ENCODE data around the gene PRDM16. TPM values are rescaled to one million over a fixed set of nuclear protein-coding genes. Genes with fewer than 3 reads are reported as not detected.

The PRDM16 gene
- total RNA-seq, 1 experiment from 2014 or later: 5.3 TPM

DNA sequence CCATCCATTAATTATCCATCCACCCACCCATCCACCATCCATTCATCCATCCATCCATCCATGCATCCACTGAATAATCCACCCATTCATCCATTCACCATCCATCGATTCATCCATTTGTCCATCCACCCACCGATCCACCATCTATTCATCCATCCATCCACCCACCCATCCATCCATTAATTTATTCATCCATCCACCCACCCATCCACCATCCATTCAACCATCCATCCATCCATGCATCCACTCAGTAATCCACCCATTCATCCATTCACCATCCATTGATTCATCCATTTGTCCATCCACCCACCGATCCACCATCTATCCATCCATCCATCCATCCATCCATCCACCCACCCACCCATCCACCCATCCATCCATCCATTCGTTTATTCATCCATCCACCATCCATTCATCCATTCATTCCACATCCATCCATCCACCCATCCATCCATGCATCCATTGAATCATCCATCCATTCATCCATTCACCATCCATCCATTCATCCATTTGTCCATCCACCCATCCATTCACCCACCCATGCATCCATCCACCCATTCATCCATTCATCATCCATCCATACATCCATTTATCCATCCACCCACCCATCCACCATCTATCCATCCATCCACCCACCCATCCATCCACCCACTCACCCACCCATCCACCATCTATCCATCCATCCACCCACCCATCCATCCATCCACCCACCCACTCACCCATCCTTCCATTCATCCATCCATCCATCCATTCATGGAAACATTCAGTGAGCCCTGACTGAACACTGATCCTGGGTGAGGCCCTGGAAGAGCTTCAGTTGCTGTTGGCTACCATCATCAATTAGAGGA is 302.1 kb downstream of the PRDM16 start:
- ChIA-PET CTCF (no interaction called here), POLR2A (no interaction called here)
- no peaks in the 10 kb centered on the region for H3K27me3 ChIP-seq (replicated peaks; ENCODE audit: control insufficient read depth, insufficient read depth, low read length)
- Mint-ChIP-seq H3K27ac (ENCODE audit: unreplicated experiment) (no peak overlapping the region), H3K4me3 (ENCODE audit: unreplicated experiment) (no peak overlapping the region), H3K27me3 (ENCODE audit: insufficient read depth, unreplicated experiment) (peaks cover 5% of the 10 kb centered on the region), H3K36me3 (ENCODE audit: insufficient read depth, unreplicated experiment) (no peaks in the 10 kb centered on the region), H3K4me1 (ENCODE audit: low read depth, unreplicated experiment) (no peaks in the 10 kb centered on the region), H3K9me3 (ENCODE audit: unreplicated experiment) (peaks cover 9% of the 10 kb centered on the region)
- H3K9me3 ChIP-seq: no peaks in the 10 kb centered on the region
- intact Hi-C loops (cut with micrococcal nuclease; ENCODE audit: unreplicated experiment): no loop called here
- no peak for DNase-seq
- H3K36me3 ChIP-seq (ENCODE audit: control insufficient read depth, insufficient read depth, low read length): no peaks in the 10 kb centered on the region
- TF ChIP-seq, protein P1, sequence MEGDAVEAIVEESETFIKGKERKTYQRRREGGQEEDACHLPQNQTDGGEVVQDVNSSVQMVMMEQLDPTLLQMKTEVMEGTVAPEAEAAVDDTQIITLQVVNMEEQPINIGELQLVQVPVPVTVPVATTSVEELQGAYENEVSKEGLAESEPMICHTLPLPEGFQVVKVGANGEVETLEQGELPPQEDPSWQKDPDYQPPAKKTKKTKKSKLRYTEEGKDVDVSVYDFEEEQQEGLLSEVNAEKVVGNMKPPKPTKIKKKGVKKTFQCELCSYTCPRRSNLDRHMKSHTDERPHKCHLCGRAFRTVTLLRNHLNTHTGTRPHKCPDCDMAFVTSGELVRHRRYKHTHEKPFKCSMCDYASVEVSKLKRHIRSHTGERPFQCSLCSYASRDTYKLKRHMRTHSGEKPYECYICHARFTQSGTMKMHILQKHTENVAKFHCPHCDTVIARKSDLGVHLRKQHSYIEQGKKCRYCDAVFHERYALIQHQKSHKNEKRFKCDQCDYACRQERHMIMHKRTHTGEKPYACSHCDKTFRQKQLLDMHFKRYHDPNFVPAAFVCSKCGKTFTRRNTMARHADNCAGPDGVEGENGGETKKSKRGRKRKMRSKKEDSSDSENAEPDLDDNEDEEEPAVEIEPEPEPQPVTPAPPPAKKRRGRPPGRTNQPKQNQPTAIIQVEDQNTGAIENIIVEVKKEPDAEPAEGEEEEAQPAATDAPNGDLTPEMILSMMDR (IDR thresholded peaks at IDR 0.05; ENCODE audit: insufficient read depth in 1 of 2, low read depth in 1 of 2, low read length in 1 of 2, severe bottlenecking in 1 of 2, unreplicated experiment in 1 of 2): no peak
- H3K4me1 ChIP-seq: no peaks in the 10 kb centered on the region
- H3K4me3 ChIP-seq (ENCODE audit: low read depth, low read length): no peak overlapping the region
- BruUV-seq (replicated peaks): no TSS peak

- DNase-seq: no peak
- BruUV-seq (replicated peaks): no TSS peak
- TF ChIP-seq, protein P1 (IDR thresholded peaks at IDR 0.05; ENCODE audit: insufficient read depth in 1 of 2, low read depth in 1 of 2, low read length in 1 of 2, severe bottlenecking in 1 of 2, unreplicated experiment in 1 of 2): no peak
- intact Hi-C loops (cut with micrococcal nuclease; ENCODE audit: unreplicated experiment): no loop called here
- Histone ChIP-seq H3K27me3 (replicated peaks; ENCODE audit: control insufficient read depth, insufficient read depth, low read length) (no peaks in the 10 kb centered on the region), H3K36me3 (ENCODE audit: control insufficient read depth, insufficient read depth, low read length) (no peaks in the 10 kb centered on the region), H3K4me3 (ENCODE audit: low read depth, low read length) (no peak overlapping the region), H3K4me1 (no peaks in the 10 kb centered on the region), H3K9me3 (no peaks in the 10 kb centered on the region)
- POLR2A ChIA-PET: no interaction called here
- no peak overlapping the region for H3K27ac Mint-ChIP-seq (ENCODE audit: unreplicated experiment)
- H3K4me1 Mint-ChIP-seq (ENCODE audit: low read depth, unreplicated experiment): no peaks in the 10 kb centered on the region
- H3K36me3 Mint-ChIP-seq (ENCODE audit: insufficient read depth, unreplicated experiment): no peaks in the 10 kb centered on the region
- H3K27me3 Mint-ChIP-seq (ENCODE audit: insufficient read depth, unreplicated experiment): peaks cover 5% of the 10 kb centered on the region
- H3K9me3 Mint-ChIP-seq (ENCODE audit: unreplicated experiment): peaks cover 9% of the 10 kb centered on the region
- H3K4me3 Mint-ChIP-seq (ENCODE audit: unreplicated experiment): no peak overlapping the region
- CTCF ChIA-PET: no interaction called here
Observed at GRCh38 chr1:3372317-3372716, 303.3 kb downstream of the PRDM16 start.

- POLR2A ChIA-PET: no interaction called here
- no peak overlapping the region for H3K4me3 ChIP-seq (ENCODE audit: low read depth, low read length)
- H3K9me3 Mint-ChIP-seq (ENCODE audit: unreplicated experiment): peaks cover 9% of the 10 kb centered on the region
- H3K4me1 Mint-ChIP-seq (ENCODE audit: low read depth, unreplicated experiment): no peaks in the 10 kb centered on the region
- BruUV-seq (replicated peaks): no TSS peak
- H3K36me3 Mint-ChIP-seq (ENCODE audit: insufficient read depth, unreplicated experiment): no peaks in the 10 kb centered on the region
- CTCF ChIA-PET: no interaction called here
- no peak overlapping the region for H3K27ac Mint-ChIP-seq (ENCODE audit: unreplicated experiment)
- no peak for DNase-seq
- no peaks in the 10 kb centered on the region for H3K4me1 ChIP-seq
- TF ChIP-seq, protein P1 (IDR thresholded peaks at IDR 0.05; ENCODE audit: insufficient read depth in 1 of 2, low read depth in 1 of 2, low read length in 1 of 2, severe bottlenecking in 1 of 2, unreplicated experiment in 1 of 2): no peak
- no peaks in the 10 kb centered on the region for H3K27me3 ChIP-seq (replicated peaks; ENCODE audit: control insufficient read depth, insufficient read depth, low read length)
- H3K36me3 ChIP-seq (ENCODE audit: control insufficient read depth, insufficient read depth, low read length): no peaks in the 10 kb centered on the region
- peaks cover 5% of the 10 kb centered on the region for H3K27me3 Mint-ChIP-seq (ENCODE audit: insufficient read depth, unreplicated experiment)
- no peaks in the 10 kb centered on the region for H3K9me3 ChIP-seq
- no peak overlapping the region for H3K4me3 Mint-ChIP-seq (ENCODE audit: unreplicated experiment)
- intact Hi-C loops (cut with micrococcal nuclease; ENCODE audit: unreplicated experiment): no loop called here
Observed at GRCh38 chr1:3373175-3373574, 304.2 kb downstream of the PRDM16 start.
